Occipital lobe (tissue), 2 donors: ENCODE data around the gene RBM33. TPM values are rescaled to one million over a fixed set of nuclear protein-coding genes. Genes with fewer than 3 reads are reported as not detected.
"Not testable (repeated sequence)": the region's sequence is repeated elsewhere in the genome, so short reads cannot be mapped to it uniquely, and the experiment has no call there.

ENCODE experiments used
- DNase-seq: peaks from one replicate; lab custom pipeline; 2025; lab: John Stamatoyannopoulos, UW
- total RNA-seq: library from RNA; depleted of rRNA; stranded (reverse); fragments of >200 nt; gene quantifications from one replicate; pipeline ENCODE4 v1.2.3, GENCODE V29; 2014

The RBM33 gene
- total RNA-seq, 1 donor from 2014 or later: 41.6 TPM

DNA sequence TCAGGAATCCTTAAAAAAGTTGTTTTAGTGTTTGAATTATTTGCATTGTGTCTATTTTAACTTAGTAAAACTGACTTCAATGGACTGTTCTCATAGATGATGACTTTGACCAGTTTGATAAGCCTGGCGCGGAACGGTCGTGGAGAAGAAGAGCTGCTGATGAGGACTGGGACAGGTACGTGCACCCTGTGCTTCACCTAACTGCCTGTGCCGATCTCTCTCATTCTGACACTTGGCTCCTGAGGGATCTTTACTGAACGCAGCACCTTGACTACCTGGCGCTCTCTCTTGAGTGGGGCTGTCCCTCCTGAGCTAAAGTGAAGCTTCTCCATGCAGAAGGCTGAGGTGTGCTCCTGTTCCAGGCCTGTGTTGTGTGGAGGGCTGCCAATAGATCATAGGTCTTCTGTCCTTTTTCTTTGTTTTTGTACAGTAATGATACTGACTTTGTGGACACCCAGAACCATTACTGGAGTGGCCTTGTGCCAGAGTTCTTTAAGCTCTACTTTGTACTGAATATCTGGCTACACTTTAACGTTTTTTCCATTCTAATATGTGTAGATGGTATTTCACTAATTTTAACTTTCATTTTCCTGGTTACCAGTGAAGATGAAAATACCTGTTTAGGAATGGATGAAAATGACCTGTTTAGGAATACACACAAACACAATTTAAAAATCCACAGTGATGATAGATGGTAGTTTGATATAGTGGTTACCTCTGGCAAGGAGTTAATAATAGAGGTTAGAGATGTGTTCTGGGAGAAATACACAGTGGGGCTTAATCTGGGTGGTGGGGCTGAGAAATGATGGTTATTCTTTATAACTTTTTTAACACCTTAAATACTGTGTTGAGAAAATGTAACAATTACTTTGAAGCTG lies 20.9 kb downstream of the RBM33 start:
- DNase-seq: no peak

DNA sequence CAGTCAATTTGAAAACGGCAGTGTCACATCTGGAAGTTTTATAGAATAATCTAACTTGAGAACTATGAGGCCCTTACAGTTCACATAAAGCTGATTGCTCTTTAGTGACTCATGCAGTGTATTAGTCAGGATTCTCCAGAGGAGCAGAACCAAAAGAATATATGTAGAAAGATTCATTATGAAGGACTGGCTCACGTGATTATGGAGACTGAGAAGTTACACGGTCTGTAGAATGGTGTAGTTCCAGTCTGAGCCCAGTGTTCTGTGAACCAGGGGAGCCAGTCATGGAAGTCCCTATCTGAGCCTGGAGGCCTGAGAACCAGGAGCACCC lies 21.5 kb downstream of the RBM33 start:
- DNase-seq: no peak

DNA sequence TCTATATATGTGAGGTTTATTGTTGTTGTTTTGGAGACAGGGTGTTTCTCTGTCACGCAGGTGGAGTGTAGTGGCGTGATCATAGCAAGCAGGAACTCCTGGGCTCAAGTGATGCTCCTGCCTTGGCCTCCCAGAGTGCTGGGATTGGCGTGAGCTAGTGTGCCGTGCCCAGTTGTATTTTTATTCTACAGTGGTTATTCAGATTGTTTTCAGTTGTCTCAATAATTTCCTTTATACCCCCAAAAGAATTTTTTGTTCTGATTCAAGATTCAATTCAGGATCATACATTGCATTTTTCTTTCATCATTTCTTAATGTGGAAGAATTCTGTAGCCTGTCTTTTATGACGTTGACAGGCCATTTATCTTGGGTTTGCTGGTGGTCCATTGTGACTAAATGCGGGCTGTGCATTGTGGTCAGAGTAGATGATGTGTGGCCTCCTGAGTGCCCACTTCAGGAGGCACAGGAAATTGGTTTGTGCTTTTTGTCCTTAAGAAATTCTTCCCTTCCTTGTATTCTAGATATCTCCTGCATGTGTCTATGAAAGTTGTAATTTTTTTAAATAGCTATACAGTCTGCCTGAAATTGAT lies 22.9 kb downstream of the RBM33 start:
- DNase-seq: no peak

DNA sequence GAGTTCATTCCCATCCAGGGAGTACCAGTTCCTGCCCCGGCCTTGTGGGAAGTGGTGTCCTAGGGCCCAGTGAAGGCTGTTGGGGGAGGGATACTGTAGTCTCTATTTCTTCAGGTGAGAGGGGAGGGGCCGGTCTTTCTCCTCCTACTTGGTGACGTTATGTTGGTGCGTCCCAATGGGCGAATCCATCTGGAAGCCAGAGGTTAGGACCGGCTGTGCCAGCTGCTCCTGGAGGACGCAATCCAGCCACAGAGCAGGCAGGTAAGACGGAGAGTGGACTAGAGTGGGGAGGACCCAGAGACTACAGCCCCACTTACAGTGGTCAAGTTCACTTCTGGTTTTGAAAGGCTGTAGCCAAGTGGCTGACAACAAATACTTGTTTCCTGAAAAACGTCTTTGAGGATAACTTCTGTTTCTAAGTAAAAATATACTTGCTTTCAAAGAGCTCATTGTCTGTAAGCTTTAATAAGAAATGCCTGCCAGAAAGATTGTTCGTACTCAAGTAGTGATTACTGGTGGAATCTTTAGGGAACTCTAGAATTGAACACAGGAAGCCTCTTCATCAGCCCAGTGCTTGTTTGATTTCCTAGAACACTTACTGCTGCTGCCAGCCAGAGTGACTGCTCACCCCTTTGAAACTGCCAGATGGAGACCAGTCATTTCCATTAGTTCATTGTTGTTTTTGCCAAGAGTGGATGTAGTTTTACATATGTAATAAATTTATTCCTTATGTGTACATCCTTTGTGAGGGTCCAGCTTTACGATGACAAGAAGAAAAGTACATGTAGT lies 25.4 kb downstream of the RBM33 start:
- no peak for DNase-seq

DNA sequence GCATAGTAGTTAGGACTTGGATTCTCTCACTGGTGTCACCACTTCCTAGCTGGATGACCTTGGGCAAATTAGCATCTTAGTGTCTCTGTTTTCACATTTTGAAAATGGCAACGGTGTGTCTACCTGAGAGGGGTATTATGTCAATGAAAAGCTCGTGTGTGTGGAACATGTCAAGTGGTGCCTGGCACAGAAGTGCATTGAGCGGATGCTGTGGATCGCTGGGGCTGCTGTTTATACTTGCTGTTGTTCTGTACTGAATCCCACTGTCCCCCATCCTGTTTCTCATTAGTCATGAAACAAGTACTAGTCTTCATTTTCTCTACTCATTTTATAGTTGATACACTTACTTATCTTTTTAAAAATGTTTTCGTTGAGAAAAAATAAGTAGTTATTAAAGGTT lies 26.1 kb downstream of the RBM33 start:
- DNase-seq: no peak

DNA sequence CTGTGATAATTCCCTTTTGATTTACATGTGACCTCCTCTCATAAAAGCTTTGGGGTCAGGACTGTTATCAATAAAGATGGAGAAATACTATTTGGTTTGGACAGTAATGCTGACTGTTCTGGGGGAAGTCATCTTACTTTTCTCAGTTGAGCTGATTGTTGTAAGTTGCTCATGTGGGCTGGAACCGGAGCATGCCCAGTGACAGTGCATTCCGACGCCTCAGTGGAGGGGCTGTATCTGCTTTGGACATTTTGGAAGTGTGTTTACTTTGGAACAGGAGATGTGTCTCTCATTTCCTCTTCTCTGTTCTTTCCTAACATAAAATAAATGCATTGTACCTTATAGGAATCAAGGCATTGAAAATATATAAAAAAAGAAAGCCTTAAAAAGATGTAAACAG lies 30.1 kb downstream of the RBM33 start:
- DNase-seq: no peak

DNA sequence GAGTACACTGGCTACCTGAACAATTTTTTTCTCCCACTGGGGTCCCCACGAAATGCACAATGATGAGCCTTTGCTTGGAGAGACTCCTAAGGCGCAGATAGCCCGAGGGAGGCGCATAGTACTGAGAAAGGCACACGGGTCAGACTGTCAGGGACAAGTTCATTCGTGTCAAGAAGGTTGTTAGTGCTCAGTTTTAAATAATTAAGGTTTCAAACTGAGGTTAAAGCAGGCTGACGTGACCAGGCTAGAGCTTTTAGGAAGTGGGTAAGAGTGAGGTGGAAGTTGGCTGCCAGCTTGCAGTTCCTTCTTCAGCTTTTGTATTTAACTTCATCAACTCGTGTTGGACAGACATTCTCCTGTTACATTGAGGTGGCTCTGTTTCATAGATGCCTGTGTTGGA lies 31.6 kb downstream of the RBM33 start:
- DNase-seq: no peak

DNA sequence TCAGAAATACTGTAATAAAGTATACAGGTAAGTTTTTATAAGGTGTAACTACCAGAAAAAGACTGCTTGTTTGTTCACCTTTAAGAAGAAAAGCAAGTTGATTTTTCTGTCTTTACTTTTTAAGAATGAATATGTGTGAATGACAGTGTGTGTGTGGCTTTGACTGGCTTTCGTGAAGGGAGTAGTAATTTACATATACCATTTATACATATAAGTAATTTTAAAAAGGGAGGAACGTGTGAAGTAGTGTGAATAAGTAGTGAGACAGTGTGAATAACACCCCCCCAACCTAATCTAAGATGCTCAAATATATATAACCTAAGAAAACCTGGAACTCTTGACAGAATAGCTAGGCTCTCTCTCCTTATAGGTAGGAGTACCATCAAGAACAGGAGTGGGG lies 33.2 kb downstream of the RBM33 start:
- DNase-seq: no peak

DNA sequence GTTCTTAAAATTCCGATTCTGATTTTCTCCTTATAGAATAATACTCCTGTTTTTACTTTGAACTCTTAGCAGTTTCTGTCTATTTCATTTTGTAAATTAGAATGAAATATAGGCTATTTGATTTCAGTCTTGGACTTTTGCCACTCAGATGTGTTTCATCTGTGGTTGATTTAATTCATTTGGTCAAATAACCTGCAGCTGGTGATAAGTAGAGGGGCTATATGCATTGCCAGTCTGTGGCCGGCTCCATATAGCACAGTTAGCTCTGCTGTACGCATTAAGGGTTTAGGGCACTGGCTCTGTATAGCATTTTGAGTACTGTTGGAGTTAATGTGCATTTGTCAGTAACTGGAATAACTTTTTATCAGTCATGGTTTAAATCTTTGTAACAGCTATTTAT lies 35.7 kb downstream of the RBM33 start:
- DNase-seq: no peak

DNA sequence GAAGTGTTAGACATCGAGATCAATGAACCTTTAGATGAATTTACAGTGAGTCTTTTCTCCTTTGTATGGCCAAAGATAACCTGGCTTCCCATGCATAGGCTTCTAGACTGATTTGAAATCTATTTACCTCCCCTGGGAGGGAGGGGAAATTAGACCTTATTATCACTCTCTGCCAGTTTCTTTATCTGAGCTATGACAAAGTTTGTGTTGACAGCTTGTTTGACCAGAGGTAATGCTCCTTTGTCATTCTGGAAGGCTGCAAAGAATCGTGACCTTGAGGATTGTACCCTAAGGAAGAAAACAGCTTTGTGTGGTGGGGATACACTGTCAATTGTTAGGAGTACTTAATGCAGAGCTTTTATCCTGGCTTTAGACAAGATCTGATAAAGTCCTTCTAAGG lies 36.4 kb downstream of the RBM33 start:
- DNase-seq: no peak

DNA sequence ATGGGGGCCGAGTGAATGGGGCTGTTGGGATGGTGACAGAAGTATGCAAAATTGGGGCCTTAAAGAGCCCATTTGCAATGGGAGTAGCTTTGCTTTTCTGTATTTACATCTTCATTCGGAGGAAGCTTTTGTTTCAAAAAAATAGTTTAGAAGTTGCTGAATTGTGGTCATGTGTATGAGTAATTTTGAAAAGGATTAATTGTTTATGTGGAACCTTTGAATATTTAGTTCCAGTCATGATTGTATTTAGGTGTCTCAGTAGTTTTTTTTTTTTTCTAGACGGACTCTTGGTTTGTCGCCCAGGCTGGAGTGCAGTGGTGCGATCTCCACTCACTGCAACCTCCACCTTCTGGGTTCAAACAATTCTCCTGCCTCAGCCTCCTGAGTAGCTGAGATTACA lies 37.2 kb downstream of the RBM33 start:
- no peak for DNase-seq

DNA sequence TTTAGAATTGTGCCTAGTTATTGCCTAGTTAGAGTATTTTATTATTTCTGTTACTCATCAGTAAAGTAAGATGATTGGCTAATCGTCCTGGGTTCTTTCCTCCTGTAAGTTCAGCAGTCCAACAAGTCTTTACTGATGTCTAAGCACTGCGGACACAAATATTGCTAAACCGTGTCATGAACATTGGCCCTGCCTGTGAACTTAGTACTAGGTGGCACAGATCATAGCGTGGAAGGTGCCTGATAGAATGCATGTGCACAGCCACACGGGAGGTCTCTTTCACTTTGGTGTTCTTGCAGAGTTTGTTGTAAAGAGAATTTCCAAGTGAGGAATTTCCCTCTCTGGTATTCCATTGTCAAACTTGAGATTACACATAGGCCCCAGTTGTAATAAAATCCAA lies 38.0 kb downstream of the RBM33 start:
- DNase-seq: no peak

DNA sequence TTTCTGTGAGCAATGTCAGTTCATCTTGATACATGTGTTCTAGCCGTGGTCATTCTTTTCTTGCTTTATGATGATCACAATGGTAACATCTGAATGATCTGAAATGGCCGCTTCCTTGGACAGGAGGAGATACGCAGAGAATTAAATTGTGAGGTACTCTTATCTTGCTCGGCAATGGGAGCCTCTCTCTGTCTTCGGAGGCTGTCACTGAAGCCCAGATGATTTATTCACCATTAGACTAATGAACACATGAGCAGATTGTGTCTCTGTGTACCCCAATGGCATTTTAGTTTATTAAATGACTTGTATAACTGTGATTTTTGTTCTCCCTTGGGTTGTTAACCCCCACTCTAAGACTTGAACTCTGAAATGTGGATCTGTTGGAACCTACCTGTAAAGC lies 38.6 kb downstream of the RBM33 start:
- no peak for DNase-seq

DNA sequence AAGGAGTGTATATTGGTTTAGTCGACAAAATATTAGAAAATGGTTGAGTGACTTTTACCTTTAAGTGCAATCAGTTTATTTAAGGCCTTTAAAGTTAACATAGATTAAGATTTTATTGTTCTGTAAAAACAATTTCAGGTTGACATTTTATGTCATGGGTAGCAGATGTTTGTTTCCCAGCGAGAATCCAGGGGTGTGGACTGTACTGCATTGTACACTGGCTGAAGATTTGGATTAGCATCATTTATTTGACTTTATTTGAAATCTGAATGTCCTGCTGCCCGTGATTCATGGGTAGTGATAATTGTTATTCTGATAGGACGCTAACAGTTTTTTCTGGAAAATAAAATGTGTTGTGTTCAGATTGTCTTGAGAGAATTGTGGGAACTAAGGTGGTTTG lies 39.3 kb downstream of the RBM33 start:
- DNase-seq: no peak

DNA sequence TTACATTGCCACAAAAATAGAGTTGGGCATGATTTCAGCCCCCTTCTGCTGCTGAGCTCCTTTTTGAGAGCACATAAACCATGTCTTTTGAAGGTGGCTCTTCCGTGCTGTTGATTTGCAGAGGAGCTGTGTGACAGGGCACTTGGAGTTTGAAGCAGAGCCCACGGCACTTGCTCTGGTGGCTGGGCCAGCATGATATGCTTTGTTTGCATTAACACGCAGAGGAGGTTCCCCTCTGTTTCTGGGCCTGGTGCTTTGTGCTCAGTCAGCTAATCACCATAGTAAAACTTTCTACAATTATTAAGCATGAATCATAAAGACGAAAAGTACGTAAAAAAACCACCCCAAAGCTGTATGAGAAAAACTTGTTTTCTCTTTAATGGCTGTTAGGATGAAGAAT lies 40.1 kb downstream of the RBM33 start:
- no peak for DNase-seq

DNA sequence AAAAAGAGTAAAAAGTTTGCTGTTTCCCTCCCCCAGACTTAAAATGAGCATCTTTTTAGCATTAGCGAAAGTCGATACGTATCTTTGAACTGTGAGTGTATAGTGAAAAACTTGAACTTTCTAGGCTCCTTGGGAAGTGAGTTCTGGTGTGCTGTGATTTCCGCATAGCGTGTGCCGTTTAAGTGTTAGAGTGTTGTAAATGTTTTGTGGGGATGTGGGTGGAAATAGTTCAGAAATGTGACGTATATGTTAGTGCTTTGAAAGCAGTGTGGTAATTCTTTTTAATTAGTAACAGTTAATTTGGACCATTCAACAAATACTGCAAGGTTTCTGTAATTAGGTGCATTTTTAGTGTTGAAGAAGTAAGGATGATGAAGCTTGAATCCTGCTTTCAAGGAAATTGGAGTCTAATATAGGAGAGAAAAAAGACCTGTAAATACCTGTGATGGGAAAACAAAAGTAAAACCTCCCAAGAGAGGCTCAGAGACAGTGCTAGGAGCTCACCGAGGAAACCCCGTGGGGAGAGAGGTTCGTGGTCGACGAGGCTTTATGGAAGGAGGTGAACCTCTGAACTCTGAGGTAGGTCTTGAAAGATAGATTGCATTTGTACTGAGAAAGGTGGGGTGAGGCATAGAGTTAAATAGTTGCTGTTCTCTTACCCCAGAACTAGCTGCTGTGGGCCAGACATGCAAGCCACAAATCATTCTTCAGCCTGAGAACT lies 40.8 kb downstream of the RBM33 start:
- no peak for DNase-seq

DNA sequence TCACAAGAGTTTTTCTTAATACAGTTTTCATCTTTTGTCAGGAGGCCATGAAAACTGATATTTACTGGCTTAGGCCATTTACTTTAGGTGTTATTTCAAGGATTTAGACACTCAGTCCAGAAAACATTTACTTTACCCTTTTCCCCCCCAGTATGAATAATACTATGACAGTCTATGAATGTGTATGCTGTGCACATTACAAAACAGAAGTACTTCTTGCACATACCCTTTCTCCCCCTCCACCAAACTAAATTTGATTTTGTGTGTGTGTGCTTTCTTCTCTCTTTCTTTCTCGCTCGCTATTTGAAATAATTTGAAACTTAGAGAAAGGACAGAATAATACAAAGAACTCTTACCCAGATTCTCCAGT lies 41.3 kb downstream of the RBM33 start:
- no peak for DNase-seq

DNA sequence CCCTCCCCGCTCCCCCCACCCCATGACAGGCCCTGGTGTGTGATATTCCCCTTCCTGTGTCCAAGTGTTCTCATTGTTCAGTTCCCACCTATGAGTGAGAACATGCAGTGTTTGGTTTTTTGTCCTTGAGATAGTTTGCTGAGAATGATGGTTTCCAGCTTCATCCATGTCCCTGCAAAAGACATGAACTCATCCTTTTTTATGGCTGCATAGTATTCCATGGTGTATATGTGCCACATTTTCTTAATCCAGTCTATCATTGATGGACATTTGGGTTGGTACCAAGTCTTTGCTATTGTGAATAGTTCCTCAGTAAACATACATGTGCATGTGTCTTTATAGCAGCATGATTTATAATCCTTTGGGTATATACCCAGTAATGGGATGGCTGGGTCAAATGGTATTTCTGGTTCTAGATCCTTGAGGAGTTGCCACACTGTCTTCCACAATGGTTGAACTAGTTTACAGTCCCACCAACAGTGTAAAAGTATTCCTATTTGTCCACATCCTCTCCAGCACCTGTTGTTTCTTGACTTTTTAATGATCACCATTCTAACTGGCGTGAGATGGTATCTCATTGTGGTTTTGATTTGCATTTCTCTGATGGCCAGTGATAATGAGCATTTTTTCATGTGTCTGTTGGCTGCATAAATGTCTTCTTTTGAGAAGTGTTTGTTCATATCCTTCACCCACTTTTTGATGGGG lies 42.3 kb downstream of the RBM33 start:
- DNase-seq: not testable (repeated sequence)

DNA sequence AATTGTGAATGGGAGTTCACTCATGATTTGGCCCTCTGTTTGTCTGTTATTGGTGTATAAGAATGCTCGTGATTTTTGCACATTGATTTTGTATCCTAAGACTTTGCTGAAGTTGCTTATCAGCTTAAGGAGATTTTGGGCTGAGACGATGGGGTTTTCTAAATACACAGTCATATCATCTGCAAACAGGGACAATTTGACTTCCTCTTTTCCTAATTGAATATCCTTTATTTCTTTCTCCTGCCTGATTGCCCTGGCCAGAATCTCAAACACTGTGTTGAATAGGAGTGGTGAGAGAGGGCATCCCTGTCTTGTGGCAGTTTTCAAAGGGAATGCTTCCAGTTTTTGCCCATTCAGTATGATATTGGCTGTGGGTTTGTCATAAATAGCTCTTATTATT lies 43.8 kb downstream of the RBM33 start:
- DNase-seq: not testable (repeated sequence)

DNA sequence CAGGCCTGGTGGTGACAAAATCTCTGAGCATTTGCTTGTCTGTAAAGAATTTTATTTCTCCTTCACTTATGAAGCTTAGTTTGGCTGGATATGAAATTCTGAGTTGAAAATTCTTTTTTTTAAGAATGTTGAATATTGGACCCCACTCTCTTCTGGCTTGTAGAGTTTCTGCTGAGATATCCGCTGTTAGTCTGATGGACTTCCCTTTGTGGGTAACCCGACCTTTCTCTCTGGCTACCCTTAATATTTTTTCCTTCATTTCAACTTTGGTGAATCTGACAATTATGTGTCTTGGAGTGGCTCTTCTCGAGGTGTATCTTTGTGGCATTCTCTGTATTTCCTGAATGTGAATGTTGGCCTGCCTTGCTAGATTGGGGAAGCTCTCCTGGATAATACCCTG lies 46.2 kb downstream of the RBM33 start:
- DNase-seq: not testable (repeated sequence)

DNA sequence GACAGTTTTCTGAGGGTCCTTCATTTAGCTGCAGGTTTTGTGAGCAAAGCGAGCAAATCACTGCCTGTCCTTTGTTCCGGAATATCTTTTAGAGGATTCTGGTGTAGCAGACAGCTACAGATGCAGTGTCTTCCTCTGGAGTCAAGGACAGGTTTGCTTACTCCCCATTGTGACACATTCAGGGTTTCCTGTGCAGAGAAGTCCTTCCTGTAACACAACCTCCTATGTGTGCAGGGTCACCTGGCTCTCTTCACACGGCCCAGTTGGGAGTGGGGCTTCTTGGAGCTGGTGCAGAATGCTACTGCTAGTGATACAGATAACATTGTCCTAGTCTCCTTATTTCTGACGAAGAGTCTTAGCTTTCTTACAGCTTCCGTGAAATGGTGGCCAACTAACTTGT lies 47.9 kb downstream of the RBM33 start:
- no peak for DNase-seq
